GM19372 (cell line): ENCODE data around the gene SEMA5B.

Experiments
- ATAC-seq: cut with Tn5 transposase; IDR thresholded peaks from one replicate; pipeline ENCODE4 v1.9.1; 2021; ENCODE audit warnings: mild to moderate bottlenecking, low read depth, moderate library complexity; ENCODE audit not compliant: unreplicated experiment

Gene SEMA5B

DNA sequence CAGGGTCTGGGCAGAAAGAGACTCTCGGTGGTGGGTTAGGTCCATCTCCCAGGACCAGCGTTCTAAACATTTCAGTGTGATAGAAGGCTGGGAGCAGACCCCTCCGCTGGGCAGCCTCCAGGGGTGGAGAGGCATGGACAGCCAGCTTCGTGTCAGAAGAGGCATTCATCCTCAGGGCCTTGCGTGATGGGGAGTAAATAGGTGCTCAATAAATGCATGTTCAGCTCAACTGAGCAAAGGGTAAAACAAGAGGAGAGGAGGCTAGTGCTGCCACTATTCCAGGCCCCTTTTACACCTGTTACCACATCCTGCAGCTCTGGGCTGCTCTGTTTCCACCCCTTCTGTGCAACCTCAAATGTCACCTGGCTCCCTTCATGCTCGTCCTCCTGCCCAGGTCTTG, 49.0 kb downstream of the SEMA5B start:
- no peak for ATAC-seq

DNA sequence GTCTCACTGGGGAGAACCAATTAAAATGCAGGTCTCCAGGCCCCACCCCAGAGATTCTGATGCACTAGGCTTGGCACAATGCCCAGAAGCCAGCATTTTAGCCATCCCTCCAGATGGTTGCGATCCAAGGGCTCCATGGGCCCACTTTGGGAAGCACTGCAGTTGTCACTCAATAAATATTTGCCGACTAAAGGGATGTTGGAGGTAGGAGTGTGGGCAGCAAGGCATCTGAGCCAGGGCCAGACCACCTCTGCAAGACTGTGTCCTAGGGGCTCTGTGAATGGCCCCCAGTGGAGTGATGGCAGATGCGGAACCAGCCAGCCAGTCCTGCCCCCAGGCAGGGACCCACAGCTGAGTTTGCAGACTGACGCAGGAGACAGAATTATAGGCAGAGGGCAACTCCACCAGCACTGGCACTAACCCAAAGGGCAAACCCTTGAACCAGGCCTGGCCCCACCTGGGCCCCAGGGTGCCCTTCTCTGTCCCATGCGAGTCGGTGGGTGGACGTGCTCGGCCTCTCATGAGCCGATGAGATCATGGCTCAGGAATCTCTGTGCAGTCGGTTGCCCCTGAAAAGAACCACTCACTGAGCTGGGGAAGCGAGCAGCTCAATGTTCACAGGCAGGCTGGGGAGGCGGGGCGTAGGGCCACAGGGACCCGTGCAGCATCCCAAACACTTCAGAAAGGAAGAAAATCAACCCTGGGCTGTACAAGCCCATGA, 49.7 kb downstream of the SEMA5B start:
- ATAC-seq: no peak

DNA sequence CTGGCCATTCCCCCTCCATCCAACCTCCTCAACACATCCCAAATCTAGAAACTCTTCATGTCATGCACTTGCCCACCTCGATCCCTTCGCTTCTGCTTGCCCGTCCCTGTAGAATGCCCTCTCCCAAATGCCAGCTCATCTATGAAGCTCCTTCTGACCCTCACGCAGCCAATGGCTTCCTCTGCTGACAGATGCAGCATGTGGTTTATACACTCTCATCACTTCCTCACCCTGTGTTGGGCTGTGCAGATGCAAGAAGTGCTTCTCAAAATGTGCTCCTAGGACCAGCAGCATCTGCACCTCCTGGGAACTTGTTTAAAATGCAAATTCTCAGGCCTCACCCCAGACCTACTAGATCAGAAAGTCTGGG, 51.7 kb downstream of the SEMA5B start:
- ATAC-seq: no peak

DNA sequence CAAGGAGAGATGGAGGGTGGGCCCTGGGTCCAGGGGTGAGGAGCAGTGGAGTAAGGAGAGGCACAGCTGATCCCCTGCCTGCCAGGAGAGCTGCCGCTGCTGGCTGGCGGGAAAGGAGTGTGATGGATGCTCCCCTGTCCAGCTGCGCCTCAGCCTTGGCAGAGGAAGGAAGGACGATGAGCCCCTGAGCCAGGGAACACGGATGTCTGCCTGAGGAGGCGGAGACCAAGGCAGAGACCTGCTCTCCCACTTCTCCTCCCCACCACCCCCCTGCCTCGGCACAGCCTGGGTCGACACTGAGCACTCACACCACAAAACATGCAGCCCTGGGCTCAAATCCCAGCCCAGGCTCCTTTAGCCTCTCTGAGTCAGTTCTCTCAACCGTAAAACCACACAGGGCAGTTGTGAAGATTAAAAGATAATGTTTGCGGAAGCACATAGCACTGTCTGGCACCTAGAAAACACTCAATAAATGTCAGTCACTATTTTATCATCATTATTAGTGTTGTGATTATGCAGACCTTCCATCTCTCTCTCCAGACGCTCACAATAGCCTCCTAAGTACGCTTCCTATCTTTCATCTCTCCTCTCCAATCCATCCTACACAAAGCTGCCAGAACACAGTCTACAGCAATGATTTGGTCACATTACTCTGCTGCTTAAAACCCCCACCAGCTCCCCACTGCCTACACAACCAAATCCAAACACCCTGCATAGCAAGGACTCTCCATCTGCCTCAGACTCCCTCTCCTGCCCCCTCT, 52.2 kb downstream of the SEMA5B start:
- ATAC-seq: peak; percentile 52

DNA sequence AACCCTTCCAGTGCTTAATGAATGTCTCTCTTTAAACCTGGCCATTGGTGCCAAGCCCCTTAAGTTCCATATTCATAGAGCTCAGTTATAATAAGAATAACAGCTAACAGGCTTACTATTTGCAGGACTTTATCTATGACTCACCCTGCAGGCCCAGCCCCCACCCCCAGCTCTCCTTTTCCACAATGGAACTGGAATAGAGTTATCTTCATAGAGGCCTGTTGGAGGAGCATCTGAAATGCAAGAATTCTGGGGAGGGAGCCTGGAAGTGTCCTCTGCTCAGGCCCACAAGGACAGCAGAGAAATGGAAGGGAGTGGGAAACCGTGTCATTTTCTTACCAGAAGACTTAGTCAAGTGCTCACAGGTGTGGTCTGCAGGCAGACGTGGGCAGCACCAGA, 52.8 kb downstream of the SEMA5B start:
- no peak for ATAC-seq

DNA sequence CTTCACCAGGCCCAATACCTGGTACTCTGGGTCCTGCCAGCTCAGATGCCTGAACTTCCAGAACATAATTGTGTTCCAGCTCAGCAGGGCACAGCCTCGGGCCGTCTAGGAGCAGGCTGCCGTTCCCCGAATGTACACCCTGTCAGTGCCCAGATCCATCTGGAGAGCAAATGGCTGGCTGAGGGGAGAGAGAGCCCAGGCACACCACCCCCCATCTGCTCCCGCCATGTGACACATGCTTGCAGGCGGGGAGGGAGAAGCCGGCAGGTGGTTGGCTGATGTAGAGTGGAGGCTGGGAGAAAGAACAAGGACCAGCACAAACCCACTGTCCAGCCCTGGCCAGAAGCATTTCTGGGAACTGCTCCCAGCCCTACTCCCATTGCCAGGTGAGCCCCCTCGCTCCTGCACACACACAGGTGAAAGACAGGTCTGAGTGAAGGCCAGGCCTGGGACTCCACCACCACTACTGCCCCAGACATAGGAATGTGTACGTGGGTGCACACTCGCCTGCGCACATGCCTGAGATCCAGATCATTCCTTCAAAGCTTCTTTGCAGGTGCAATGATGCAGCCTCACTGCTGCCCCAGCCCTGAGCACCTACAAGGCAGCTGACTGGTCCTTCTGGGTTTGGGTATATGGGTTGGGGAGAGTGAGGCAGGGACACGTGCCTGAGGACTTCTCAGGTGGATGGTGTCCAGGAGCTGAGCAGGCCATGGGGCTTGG, 53.5 kb downstream of the SEMA5B start:
- no peak for ATAC-seq

DNA sequence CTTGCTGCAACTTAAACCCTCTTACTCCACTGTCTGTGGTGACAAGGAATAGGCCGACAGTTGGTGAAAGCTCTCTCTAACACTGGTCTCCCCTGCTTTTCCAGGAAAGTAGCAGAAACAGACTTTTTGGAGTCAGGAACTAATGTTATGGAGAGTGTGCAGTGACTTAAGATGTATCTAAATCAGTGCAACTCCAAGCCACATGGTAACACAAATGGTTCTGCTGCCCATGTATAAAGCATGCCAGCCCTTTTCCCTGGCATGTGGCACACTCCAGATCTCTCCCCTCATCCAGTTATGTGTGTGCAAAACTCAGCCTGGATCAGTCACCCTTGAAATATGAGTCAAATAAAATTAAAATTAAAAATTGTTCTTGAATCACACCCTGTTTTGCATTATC, 55.4 kb downstream of the SEMA5B start:
- ATAC-seq: no peak

DNA sequence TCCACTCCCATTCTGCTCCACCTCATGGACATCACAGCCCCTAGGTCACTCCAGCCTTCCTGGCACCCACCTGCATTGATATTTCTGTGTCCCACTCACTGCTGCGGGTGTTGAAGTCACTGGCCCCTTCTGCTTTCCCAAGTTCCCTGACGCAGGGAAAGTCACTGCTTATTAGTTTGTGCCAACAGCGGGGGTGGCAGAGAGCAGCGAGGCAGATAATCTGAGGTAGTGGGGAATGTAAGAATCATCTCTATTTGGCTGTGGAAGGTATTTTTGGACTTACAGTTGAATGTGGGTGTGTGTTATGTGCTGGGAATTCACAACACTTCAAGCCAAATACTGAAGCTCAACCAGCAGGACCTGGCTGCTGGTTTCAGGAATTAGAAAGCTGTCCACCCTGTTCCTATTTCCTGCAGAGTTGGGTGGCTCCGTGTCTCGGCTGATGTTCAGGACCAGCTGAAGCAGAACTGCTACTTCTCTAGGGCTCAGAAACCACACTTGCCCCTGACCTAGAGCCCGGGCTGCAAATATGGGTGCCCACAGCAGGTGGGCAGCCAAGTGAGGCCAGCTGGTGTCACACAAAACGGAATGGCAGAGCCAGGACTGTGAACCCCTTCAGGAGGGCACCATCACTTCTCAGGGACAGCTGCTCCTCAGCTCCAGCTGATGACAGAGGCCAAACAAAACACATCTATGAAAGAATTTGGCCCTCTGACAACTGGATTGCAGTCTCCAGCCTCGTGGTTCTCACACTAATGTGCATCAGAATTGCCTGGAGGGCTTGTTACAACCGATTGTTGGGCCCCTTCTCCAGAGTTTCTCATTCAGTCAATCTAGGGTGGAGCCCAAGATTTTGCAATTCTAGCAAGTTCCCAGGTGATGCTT, 57.7 kb downstream of the SEMA5B start:
- no peak for ATAC-seq

DNA sequence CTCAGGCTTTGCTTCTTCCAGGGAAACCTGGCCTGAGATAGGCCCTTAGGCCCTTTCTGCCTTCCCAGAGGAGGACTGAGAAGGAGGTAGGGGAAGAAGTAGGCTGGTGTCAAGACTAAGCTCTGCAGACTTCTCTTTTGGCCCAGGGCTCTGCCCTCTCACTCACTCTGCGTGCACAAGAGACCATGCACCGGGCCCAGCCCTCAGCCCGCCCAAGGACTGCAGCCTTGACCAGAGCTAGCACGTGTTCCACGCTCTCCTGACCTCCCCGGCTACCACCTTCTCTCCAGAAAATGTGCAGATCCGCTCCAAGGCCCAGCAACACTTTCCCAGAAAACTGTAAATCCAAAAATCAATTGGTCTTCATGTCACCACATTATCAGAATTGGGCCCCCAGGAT, 59.8 kb downstream of the SEMA5B start:
- ATAC-seq: no peak

DNA sequence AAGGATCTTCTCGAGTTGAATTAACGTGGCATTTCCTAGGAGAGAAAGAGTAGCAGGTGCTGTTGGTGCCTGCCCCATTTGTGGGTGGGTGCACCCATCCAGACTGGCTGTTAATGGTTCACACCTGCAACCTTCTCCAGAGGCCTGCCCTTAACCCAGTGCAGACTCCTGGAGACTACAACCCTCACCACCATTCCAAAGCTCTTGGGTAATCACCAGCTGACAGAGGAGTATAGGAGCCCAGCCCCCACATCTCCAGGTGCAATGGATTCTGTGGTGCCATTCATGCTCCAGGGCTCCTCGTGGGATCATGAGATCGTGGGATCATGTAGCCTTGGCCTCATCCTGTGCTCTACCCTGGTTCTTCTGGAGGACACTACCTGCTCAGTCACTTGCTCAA, 60.2 kb downstream of the SEMA5B start:
- ATAC-seq: no peak

DNA sequence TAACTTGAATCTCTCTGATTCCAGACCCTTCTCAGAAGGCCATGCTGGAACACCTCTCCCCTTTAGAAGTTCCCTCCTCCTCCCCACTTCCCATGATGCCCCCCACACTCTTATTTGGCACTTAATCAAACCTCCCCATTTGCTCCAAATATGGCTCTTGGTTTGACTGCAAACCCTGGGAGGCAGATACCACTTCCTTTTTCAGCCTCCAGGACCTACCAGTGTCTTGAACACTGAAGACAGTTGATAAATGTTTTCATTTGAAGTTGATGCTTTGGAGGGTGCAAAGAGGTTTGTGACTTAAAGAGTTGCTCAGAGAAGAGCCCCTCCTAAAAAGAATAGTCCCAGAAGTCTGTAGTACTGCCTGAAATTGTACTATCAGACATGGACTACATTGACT, 61.5 kb downstream of the SEMA5B start:
- no peak for ATAC-seq

DNA sequence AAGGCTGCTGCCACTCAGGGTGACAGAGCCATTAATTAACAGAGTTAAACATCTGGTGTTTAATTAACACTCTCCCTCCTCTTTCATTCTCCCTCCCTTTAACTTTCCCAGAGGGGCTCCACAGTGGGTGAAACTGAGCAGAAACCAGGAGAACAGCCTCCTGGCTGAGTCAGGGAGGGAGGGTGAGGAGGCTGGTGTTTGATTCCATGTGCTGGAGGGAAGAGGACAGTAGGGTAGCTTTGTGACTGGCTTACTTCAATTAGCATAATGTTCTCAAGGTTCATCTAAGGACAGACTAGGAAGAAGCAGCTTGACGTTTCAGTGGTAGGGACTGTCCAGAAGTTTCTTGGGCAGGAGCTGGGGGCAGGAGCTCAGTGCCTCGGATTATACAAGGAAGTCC, 62.8 kb downstream of the SEMA5B start:
- ATAC-seq: no peak

DNA sequence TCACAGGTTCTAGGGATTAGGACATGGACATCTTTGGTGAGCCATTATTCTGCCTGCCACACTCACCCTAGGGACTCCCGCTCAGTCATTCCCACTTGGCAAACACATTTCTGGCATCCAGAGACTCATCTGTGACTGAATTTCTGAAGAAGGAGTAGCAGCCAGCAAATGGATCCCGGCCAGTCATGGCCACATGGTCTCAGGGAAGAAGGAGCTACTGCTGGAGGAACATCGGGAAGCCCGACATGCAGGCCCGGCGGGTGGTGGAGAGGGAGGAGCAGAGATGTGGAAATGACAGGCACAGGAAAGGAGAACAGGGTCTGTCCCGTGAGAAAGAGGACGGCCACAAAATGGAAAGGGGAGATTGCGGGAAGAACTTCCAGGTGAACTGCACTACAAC, 65.4 kb downstream of the SEMA5B start:
- ATAC-seq: no peak

DNA sequence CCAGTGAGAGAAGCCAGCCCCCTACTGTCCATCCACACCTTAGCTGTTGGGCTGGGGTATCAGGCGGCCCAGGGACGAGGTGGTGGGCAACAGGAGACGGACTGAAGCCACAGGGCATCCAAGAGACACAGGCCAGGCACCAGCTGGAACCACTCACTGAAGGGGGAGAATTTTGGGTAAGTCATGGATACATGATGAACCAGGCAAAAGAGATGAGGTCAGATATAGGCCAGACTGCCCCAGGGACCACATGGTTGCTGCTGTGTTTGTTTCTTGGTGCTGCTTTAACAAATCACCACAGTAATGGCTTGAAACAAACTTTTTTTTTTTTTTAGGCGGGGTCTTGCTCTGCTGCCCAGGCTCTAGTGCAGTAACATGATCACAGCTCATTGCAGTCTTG, 66.4 kb downstream of the SEMA5B start:
- no peak for ATAC-seq

DNA sequence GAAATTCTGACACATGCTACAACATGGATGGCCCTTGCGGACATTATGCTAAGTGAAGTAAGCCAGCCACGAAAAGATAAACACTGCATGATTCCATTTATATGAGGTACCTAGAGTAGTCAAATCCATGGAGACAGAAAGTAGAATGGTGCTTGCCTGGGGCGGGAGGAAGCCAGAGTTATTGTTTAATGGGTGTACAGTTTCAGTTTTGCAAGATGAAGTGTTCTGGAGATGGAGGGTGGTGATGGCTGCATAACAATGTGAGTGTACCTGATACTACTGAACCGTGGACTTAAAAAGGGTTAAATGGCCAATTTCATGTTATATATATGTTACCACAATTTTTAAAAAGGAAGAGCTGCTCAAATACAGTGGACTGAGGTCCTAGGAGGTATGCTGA, 66.9 kb downstream of the SEMA5B start:
- no peak for ATAC-seq

DNA sequence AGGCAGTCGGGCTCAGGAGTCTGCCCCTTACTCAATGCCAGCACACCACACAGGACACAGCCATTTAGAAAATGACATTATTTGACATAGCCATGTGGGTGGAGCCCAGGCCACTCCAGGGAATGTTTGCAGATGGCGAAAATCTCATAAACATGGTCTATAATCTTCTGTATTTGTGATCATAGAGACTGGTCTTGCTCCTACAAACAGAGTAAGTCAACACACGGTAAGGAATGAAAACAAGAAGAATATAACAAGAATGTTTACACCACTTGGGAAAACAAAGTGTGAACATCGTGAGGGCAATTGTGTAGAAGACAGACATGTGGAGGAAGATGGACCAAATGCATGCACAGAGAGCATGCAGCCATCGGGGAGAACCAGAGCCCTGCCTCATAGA, 68.2 kb downstream of the SEMA5B start:
- ATAC-seq: no peak

DNA sequence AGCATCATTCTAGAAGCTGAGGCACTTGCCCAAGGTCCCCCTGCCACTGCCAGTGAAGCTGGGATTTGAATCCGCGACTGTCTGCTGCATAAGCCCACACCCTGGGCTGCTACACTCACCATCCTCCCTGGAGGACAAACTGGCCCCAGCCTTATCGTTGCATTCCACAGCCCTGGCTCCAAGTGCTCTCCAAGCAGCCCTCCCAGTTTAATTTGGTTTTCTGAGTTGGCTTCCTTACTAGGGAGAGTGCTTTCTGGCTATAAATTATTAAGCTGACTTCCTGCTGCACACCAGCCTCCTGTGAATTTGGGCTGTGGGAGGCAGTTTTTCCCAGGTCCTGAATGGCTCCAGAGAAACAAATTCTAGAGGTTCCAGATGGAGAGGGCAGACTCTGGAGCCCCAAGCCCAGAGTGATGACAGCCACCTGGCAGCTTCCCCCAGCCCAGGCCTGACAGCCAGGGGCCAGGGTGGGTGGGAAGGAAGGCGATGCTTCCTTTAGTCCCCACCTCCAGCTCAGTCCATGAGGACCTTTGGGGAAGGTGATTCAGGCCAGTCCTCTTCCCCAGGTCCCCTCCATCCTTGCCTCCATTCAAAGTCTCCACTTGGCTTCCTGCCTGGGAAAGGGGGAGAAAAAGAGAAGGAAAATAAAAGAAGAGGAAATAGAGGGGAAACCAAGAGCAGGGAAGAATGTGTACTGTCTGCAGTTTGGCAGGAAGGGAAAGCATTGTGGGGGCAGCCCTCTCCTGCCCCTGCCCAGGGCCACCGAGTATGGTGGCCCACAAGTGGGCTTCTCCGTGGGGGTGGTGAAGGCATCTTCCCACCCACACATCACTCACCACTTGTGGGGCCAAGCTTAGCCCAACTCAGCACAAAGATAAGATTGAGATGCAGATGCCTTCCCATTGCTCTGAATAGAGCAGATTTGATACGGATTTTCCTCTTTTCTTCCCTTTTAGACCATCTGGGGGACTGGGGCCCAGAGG, 69.6 kb downstream of the SEMA5B start:
- no peak for ATAC-seq

DNA sequence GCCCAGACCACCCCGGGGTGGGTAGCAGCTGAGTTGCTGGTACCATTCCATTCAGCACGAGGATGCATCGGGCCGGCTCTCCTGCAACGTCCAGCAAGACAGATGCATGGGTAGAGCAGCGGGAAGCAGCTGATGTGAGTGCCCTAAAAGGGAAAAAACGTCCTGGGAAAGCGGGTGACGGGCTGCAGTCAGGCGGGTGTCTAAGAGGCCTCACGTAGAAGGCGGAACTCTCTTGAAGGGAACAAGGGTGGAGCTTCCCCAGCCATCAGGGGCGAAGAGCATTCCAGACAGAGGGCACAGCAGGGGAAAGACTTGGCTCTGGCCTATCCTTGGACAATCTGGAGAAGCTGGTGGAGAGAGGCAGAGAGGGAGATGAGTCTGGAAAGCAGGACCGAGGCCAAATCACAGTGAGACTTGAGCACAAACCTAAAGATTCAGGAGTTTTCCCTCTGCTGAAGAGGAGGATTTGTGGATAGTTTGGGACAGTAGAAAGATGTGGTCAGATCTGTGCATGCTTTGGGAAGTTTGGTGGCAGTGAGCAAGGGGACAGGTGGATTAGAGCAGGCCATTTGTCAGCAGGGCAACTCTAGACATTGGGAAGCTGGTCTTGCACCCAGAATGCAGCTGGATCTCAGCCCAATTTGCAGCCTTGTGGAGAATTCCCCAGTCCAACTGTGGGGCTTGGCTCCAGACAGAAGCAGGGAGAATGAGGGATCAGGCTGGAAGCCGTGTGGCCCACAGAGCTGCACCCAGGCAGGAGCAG, 70.7 kb downstream of the SEMA5B start:
- ATAC-seq: no peak
